Adrenal gland (tissue), 5 donors: ENCODE data around the gene WWC2.

Experiments
- POLR2A ChIP-seq, 2 donors: fragments of 450-650 bp; IDR thresholded peaks; one replicate each; pipeline ENCODE4 v1.6.1; 2017; ENCODE audit warnings: antibody characterized with exemption in 2 of 2, mild to moderate bottlenecking in 2 of 2, moderate library complexity in 1 of 2
- TF ChIP-seq, protein P1 (sequence below), 6 experiments: fragments of 450-650 bp in 4 of 6; fragments of 200-600 bp in 2 of 6; sonication (generic) in 1 of 6; IDR thresholded peaks; 1 replicate in 5 of 6; 2 replicates in 1 of 6; pipeline versions ENCODE4 v1.5.1 to v1.8.0; 2016 to 2021; ENCODE audit warnings: antibody characterized with exemption in 6 of 6, mild to moderate bottlenecking in 2 of 6, moderate library complexity in 1 of 6
- donor health status: DM: no; HTN: no; CAD: no.

DNA sequence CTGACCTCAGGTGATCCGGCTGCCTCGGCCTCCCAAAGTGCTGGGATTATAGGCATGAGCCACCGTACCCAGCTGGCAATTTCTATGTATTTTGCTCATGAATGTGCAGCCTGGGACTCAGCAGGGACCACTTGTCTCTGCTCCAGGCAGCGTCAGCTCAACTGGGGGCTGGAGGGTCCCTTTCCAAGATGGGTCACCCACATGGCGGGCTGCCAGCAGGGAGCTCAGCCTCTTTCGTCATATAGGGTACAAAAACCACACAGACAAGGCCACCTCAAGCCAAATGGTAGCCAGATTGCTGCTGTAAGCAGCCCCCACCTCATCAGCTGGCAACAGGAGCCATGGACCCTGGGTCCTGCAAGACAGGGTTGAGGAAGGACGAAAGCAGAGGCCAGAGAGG lies 225.6 kb downstream of the WWC2 start:
- TF ChIP-seq, protein P1, sequence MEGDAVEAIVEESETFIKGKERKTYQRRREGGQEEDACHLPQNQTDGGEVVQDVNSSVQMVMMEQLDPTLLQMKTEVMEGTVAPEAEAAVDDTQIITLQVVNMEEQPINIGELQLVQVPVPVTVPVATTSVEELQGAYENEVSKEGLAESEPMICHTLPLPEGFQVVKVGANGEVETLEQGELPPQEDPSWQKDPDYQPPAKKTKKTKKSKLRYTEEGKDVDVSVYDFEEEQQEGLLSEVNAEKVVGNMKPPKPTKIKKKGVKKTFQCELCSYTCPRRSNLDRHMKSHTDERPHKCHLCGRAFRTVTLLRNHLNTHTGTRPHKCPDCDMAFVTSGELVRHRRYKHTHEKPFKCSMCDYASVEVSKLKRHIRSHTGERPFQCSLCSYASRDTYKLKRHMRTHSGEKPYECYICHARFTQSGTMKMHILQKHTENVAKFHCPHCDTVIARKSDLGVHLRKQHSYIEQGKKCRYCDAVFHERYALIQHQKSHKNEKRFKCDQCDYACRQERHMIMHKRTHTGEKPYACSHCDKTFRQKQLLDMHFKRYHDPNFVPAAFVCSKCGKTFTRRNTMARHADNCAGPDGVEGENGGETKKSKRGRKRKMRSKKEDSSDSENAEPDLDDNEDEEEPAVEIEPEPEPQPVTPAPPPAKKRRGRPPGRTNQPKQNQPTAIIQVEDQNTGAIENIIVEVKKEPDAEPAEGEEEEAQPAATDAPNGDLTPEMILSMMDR (IDR thresholded peaks at IDR 0.05) = no peak
- TF ChIP-seq POLR2A (IDR thresholded peaks at IDR 0.05) = no peak
